HepG2 (cell line): ENCODE measurements around the gene ASCL3. TPM values are rescaled to one million over a fixed set of nuclear protein-coding genes. Genes with fewer than 3 reads are reported as not detected.

Experiments used
- ARID2 ChIP-seq: sonication (generic); formaldehyde crosslinking; IDR thresholded peaks from 2 replicates; pipeline ENCODE4 v1.8.1; 2022; ENCODE audit warnings: mild to moderate bottlenecking, missing genetic modification reagents, borderline replicate concordance
- CHD4 ChIP-seq: fragments of 200-600 bp; sonication (generic); IDR thresholded peaks from 2 replicates; pipeline ENCODE4 v1.7.0; 2017; ENCODE audit warnings: mild to moderate bottlenecking, low read length, borderline replicate concordance
- HCFC1 ChIP-seq: fragments of 150-350 bp; IDR thresholded peaks from 2 replicates; pipeline ENCODE4 v1.6.1; 2014; ENCODE audit warnings: low read depth, low read length
- HIVEP1 ChIP-seq: sonication (generic); formaldehyde crosslinking; IDR thresholded peaks from 2 replicates; pipeline ENCODE4 v1.4.0; 2020; ENCODE audit warnings: mild to moderate bottlenecking, missing genetic modification reagents
- KDM4B ChIP-seq: sonication (generic); formaldehyde crosslinking; IDR thresholded peaks from 2 replicates; pipeline ENCODE4 v1.4.0; 2020; ENCODE audit warnings: missing genetic modification reagents
- PCBP2 ChIP-seq: fragments of 200-400 bp; formaldehyde crosslinking; optimal IDR thresholded peaks from 2 replicates; pipeline ENCODE3; 2018; ENCODE audit warnings: low read length, low read depth; ENCODE audit not compliant: poor library complexity, severe bottlenecking
- RAD51 ChIP-seq: fragments of 450-650 bp; IDR thresholded peaks from 2 replicates; pipeline ENCODE4 v1.6.1; 2016; ENCODE audit warnings: borderline replicate concordance
- RARA ChIP-seq: IDR thresholded peaks from 2 replicates; pipeline ENCODE4 v1.6.1; 2016; ENCODE audit warnings: missing genetic modification reagents, missing compliant biosample characterization
- RFX1 ChIP-seq: fragments of 450-650 bp; IDR thresholded peaks from 2 replicates; pipeline ENCODE4 v1.6.1; 2017
- SNAPC2 ChIP-seq: sonication (generic); formaldehyde crosslinking; IDR thresholded peaks from 2 replicates; pipeline ENCODE4 v1.8.1; 2022; ENCODE audit warnings: mild to moderate bottlenecking, missing genetic modification reagents
- SOX13 ChIP-seq, 3 experiments: fragments of 450-650 bp in 1 of 3; sonication (generic) in 1 of 3; formaldehyde crosslinking in 1 of 3; IDR thresholded peaks in 2 of 3; conservative IDR thresholded peaks in 1 of 3; 2 replicates each; pipeline versions ENCODE4 v1.5.0 to v1.6.1; 2016 to 2020; ENCODE audit warnings: antibody characterized with exemption in 1 of 3, mild to moderate bottlenecking in 1 of 3, missing compliant biosample characterization in 1 of 3, missing genetic modification reagents in 1 of 3, moderate library complexity in 1 of 3
- SOX5 ChIP-seq: IDR thresholded peaks from 2 replicates; pipeline ENCODE4 v1.6.1; 2016; ENCODE audit warnings: borderline replicate concordance
- SP5 ChIP-seq: IDR thresholded peaks from 2 replicates; pipeline ENCODE4 v1.6.1; 2016; ENCODE audit warnings: low read depth, borderline replicate concordance
- STAG1 ChIP-seq: sonication (generic); formaldehyde crosslinking; IDR thresholded peaks from 2 replicates; pipeline ENCODE4 v1.4.0; 2020; ENCODE audit warnings: missing genetic modification reagents
- STAT5B ChIP-seq: sonication (generic); formaldehyde crosslinking; IDR thresholded peaks from 2 replicates; pipeline ENCODE4 v1.4.0; 2020; ENCODE audit warnings: missing genetic modification reagents
- ZIK1 ChIP-seq: sonication (generic); formaldehyde crosslinking; IDR thresholded peaks from 2 replicates; pipeline ENCODE4 v1.5.0; 2020; ENCODE audit warnings: mild to moderate bottlenecking, low read depth, missing genetic modification reagents, borderline replicate concordance
- ZMYM3 ChIP-seq: sonication (generic); formaldehyde crosslinking; IDR thresholded peaks from 2 replicates; pipeline ENCODE4 v1.5.1; 2020; ENCODE audit warnings: mild to moderate bottlenecking, missing genetic modification reagents
- ZMYM4 ChIP-seq: sonication (generic); formaldehyde crosslinking; IDR thresholded peaks from 2 replicates; pipeline ENCODE4 v1.8.1; 2023; ENCODE audit warnings: mild to moderate bottlenecking, missing genetic modification reagents
- ZNF468 ChIP-seq: sonication (generic); formaldehyde crosslinking; IDR thresholded peaks from 2 replicates; pipeline ENCODE4 v1.8.0; 2022; ENCODE audit warnings: mild to moderate bottlenecking, moderate library complexity, missing genetic modification reagents
- ZNF619 ChIP-seq: sonication (generic); formaldehyde crosslinking; IDR thresholded peaks from 2 replicates; pipeline ENCODE4 v1.4.0; 2020; ENCODE audit warnings: mild to moderate bottlenecking, missing genetic modification reagents
- ZNF720 ChIP-seq: sonication (generic); formaldehyde crosslinking; IDR thresholded peaks from 2 replicates; pipeline ENCODE4 v1.4.0; 2020; ENCODE audit warnings: missing genetic modification reagents
- ZNF790 ChIP-seq: sonication (generic); formaldehyde crosslinking; IDR thresholded peaks from 2 replicates; pipeline ENCODE4 v1.8.0; 2022; ENCODE audit warnings: missing genetic modification reagents, mild to moderate bottlenecking, borderline replicate concordance
- polyA plus RNA-seq, 8 experiments: library from polyadenylated mRNA; depleted of rRNA in 3 of 8; stranded (reverse) in 7 of 8; unstranded in 1 of 8; fragments of >200 nt; fragmentation: Illumina TruSeq in 4 of 8; extraction: Trizol in 4 of 8; gene quantifications; 2 replicates each; pipeline versions ENCODE4 v1.2.1 to v1.2.3, GENCODE V29; 2011 to 2016; ENCODE audit warnings: low read depth in 4 of 8, missing spikeins in 1 of 8, mixed read lengths in 1 of 8; ENCODE audit not compliant: insufficient read depth in 1 of 8
- total RNA-seq, 5 experiments: library from RNA; depleted of rRNA; stranded (reverse); fragments of >200 nt; fragmentation: Illumina TruSeq; extraction: Trizol; gene quantifications; 2 replicates each; pipeline ENCODE4 v1.2.3, GENCODE V29; 2016; ENCODE audit warnings: low read depth in 1 of 5
- TF ChIP-seq, protein P1 (sequence below): IDR thresholded peaks from 2 replicates; pipeline ENCODE4 v1.6.1; 2016; ENCODE audit warnings: low read depth, borderline replicate concordance
- TF ChIP-seq, protein P2 (sequence below): sonication (generic); formaldehyde crosslinking; IDR thresholded peaks from 2 replicates; pipeline ENCODE4 v1.5.1; 2020; ENCODE audit warnings: missing genetic modification reagents, mild to moderate bottlenecking, borderline replicate concordance
- TF ChIP-seq, protein P3 (sequence below): sonication (generic); formaldehyde crosslinking; IDR thresholded peaks from 2 replicates; pipeline ENCODE4 v1.4.0; 2020; ENCODE audit warnings: missing genetic modification reagents

The ASCL3 gene
- total and polyA plus RNA-seq, 2 of the 13 experiments (the other 11 are each of a cell fraction or from before 2014, with no cell fraction given), result not detected

DNA sequence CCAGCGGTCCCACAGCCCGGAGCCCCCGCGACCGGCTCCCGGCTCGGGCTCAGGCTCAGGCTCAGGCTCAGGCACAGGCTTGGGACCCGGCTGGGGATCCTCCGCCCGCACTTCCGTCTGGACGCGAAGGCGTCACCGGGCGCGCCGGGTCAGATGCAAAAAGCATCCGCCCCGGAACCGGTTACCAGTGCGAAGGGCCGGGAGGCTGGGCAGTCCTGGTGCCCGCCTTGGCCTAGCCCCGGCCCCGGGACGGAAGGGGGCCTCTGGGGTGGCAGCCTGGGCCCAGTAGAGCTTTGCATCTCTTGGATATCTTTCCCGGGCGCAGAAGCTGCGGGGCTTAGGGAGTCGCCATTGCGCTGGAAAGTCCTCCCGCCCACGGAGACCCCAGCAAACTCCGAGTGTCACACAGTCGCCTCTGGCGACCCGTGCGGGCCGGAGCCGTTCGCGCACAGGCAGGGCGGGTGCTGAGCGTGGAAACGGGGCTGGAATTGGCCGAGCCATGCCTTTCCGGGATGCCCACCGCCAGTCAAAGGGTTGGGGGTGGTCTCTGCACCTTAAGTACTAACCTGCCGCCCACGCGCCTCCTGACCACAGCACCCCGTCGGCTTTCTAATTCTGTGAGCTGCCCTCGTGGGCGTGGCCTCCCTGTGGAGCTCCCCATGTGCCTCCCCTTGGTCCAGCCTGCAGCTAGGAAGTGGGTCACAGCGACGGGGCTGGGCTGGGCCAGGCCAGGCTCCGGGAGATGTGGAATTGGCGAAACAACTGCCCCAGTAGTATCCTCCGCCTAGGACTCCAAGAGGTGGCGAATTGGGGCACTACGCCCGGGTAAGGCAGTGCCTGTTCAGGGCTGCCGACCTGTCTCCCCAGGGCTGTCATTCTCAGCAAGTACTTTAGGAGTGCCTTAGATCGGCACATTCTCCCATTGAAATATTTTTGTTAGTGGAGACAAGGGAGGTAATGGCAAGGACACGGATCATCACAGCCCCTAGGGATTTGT lies 21.8 kb upstream of the ASCL3 start, which contains the start of gene TMEM9B (continued):
- TF ChIP-seq, protein P1, sequence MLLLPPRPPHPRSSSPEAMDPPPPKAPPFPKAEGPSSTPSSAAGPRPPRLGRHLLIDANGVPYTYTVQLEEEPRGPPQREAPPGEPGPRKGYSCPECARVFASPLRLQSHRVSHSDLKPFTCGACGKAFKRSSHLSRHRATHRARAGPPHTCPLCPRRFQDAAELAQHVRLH (CRISPR knock-in tag), result peak; percentile 19; the same call in 1 of the 2 replicates
- TF ChIP-seq RFX1 (no peak; the same call in 1 of the 2 replicates), SOX13 (IDR thresholded peaks at IDR 0.05) (no peak), SOX13 (CRISPR knock-in tag; conservative IDR thresholded peaks at IDR 0.05 in 1 of 2, IDR thresholded peaks at IDR 0.05 in 1 of 2) (peak in 1 of 2 experiments; percentile 36; a peak in 1 of 4 replicates), RARA (CRISPR knock-in tag) (no peak), STAT5B (CRISPR knock-in tag) (no peak), ZNF468 (peak; percentile 95; the same call in 1 of the 2 replicates), PCBP2 (no peak), SNAPC2 (CRISPR knock-in tag) (peak; percentile 25; the same call in 1 of the 2 replicates), ZMYM4 (CRISPR knock-in tag) (peak; percentile 89), RAD51 (no peak), HIVEP1 (CRISPR knock-in tag) (0 out of 2 replicates have a peak, but pooled peaks have one; percentile 9), ZIK1 (CRISPR knock-in tag) (0 out of 2 replicates have a peak, but pooled peaks have one; percentile 40), ARID2 (no peak), SP5 (peak; percentile 44; the same call in 1 of the 2 replicates), ZNF720 (CRISPR knock-in tag) (no peak), STAG1 (CRISPR knock-in tag) (no peak), CHD4 (0 out of 2 replicates have a peak, but pooled peaks have one; percentile 39), KDM4B (CRISPR knock-in tag) (0 out of 2 replicates have a peak, but pooled peaks have one; percentile 18), ZMYM3 (CRISPR knock-in tag) (peak; percentile 42; the same call in 1 of the 2 replicates), ZNF790 (CRISPR knock-in tag) (no peak; the same call in 1 of the 2 replicates), HCFC1 (peak; percentile 56), SOX5 (CRISPR knock-in tag) (no peak), ZNF619 (no peak)
- TF ChIP-seq, protein P2, sequence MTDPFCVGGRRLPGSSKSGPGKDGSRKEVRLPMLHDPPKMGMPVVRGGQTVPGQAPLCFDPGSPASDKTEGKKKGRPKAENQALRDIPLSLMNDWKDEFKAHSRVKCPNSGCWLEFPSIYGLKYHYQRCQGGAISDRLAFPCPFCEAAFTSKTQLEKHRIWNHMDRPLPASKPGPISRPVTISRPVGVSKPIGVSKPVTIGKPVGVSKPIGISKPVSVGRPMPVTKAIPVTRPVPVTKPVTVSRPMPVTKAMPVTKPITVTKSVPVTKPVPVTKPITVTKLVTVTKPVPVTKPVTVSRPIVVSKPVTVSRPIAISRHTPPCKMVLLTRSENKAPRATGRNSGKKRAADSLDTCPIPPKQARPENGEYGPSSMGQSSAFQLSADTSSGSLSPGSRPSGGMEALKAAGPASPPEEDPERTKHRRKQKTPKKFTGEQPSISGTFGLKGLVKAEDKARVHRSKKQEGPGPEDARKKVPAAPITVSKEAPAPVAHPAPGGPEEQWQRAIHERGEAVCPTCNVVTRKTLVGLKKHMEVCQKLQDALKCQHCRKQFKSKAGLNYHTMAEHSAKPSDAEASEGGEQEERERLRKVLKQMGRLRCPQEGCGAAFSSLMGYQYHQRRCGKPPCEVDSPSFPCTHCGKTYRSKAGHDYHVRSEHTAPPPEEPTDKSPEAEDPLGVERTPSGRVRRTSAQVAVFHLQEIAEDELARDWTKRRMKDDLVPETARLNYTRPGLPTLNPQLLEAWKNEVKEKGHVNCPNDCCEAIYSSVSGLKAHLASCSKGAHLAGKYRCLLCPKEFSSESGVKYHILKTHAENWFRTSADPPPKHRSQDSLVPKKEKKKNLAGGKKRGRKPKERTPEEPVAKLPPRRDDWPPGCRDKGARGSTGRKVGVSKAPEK, result peak; percentile 11; the same call in 1 of the 2 replicates
- TF ChIP-seq, protein P3, sequence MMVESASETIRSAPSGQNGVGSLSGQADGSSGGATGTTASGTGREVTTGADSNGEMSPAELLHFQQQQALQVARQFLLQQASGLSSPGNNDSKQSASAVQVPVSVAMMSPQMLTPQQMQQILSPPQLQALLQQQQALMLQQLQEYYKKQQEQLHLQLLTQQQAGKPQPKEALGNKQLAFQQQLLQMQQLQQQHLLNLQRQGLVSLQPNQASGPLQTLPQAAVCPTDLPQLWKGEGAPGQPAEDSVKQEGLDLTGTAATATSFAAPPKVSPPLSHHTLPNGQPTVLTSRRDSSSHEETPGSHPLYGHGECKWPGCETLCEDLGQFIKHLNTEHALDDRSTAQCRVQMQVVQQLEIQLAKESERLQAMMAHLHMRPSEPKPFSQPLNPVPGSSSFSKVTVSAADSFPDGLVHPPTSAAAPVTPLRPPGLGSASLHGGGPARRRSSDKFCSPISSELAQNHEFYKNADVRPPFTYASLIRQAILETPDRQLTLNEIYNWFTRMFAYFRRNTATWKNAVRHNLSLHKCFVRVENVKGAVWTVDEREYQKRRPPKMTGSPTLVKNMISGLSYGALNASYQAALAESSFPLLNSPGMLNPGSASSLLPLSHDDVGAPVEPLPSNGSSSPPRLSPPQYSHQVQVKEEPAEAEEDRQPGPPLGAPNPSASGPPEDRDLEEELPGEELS (CRISPR knock-in tag), result no peak
